ENCODE results near the gene C17orf50.

Gene C17orf50

DNA sequence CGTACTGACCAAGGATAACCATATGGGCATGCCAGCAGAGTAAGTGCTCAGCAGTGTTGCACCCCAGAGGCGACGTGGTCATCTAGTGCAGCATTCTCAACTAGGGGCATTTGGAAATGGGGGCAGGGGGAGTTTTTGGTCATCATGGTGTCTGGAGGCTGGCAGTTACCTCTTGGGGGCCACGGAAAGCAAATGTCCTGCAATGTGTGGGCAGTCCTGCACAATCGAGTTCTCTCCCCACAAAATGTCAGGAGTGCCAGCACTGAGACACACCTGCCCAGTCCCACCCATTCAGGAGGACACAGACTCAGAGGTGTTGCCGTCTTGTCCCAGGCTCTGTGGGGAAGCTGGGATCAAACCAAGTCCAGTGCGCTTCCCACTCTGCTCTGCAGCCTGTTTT, 26.3 kb upstream of the C17orf50 start:
- no peak overlapping the region for H3K4me2 ChIP-seq (ENCODE audit: low read depth, low read length, poor library complexity, severe bottlenecking)
- no peaks in the 10 kb centered on the region for H3K9me2 ChIP-seq (replicated peaks; ENCODE audit: insufficient read depth, low read length)
- H3K4me3 ChIP-seq (ENCODE audit: insufficient read depth, low read length, poor library complexity, severe bottlenecking) = no peak overlapping the region
- H3K36me3 ChIP-seq (ENCODE audit: low read length) = no peaks in the 10 kb centered on the region
- H3K27ac ChIP-seq (ENCODE audit: low read depth, low read length) = no peak overlapping the region
- H3F3A ChIP-seq (ENCODE audit: insufficient read depth) = no peaks in the 10 kb centered on the region
- no peaks in the 10 kb centered on the region for H3K27me3 ChIP-seq (ENCODE audit: low read length)
- H2AFZ ChIP-seq (ENCODE audit: low read depth, low read length, severe bottlenecking) = no peak overlapping the region
- H3K9ac ChIP-seq (ENCODE audit: low read length) = no peak overlapping the region
- TF ChIP-seq CTCF (IDR thresholded peaks at IDR 0.05; ENCODE audit: insufficient read depth, low read length, poor library complexity, severe bottlenecking) (no peak), EZH2phosphoT487 (conservative IDR thresholded peaks at IDR 0.05; ENCODE audit: low read length) (no peak)
- H4K20me1 ChIP-seq (ENCODE audit: low read depth, low read length) = no peaks in the 10 kb centered on the region
- H3K9me3 ChIP-seq (ENCODE audit: insufficient read depth, low read length) = no peaks in the 10 kb centered on the region
- no peaks in the 10 kb centered on the region for H3K79me2 ChIP-seq (ENCODE audit: insufficient read depth, low read length)

- H3F3A ChIP-seq (ENCODE audit: insufficient read depth) = no peaks in the 10 kb centered on the region
- H3K36me3 ChIP-seq (ENCODE audit: low read length) = no peaks in the 10 kb centered on the region
- no peaks in the 10 kb centered on the region for H4K20me1 ChIP-seq (ENCODE audit: low read depth, low read length)
- no peak overlapping the region for H3K4me3 ChIP-seq (ENCODE audit: insufficient read depth, low read length, poor library complexity, severe bottlenecking)
- no peaks in the 10 kb centered on the region for H3K9me3 ChIP-seq (ENCODE audit: insufficient read depth, low read length)
- no peak overlapping the region for H2AFZ ChIP-seq (ENCODE audit: low read depth, low read length, severe bottlenecking)
- no peak overlapping the region for H3K9ac ChIP-seq (ENCODE audit: low read length)
- no peaks in the 10 kb centered on the region for H3K27me3 ChIP-seq (ENCODE audit: low read length)
- no peaks in the 10 kb centered on the region for H3K9me2 ChIP-seq (replicated peaks; ENCODE audit: insufficient read depth, low read length)
- no peaks in the 10 kb centered on the region for H3K79me2 ChIP-seq (ENCODE audit: insufficient read depth, low read length)
- TF ChIP-seq EZH2phosphoT487 (conservative IDR thresholded peaks at IDR 0.05; ENCODE audit: low read length) (no peak), CTCF (IDR thresholded peaks at IDR 0.05; ENCODE audit: insufficient read depth, low read length, poor library complexity, severe bottlenecking) (no peak)
- H3K4me2 ChIP-seq (ENCODE audit: low read depth, low read length, poor library complexity, severe bottlenecking) = no peak overlapping the region
- no peak overlapping the region for H3K27ac ChIP-seq (ENCODE audit: low read depth, low read length)
Observed at GRCh38 chr17:35735036-35735805, 25.5 kb upstream of the C17orf50 start.

GRCh38 chr17:35736236-35736635, 24.5 kb upstream of the C17orf50 start:
- H3K79me2 ChIP-seq (ENCODE audit: insufficient read depth, low read length) = no peaks in the 10 kb centered on the region
- H3K27me3 ChIP-seq (ENCODE audit: low read length) = no peaks in the 10 kb centered on the region
- no peak for TF ChIP-seq CTCF (IDR thresholded peaks at IDR 0.05; ENCODE audit: insufficient read depth, low read length, poor library complexity, severe bottlenecking)
- no peak for TF ChIP-seq EZH2phosphoT487 (conservative IDR thresholded peaks at IDR 0.05; ENCODE audit: low read length)
- H3K27ac ChIP-seq (ENCODE audit: low read depth, low read length) = no peak overlapping the region
- H3K9ac ChIP-seq (ENCODE audit: low read length) = no peak overlapping the region
- no peak overlapping the region for H3K4me3 ChIP-seq (ENCODE audit: insufficient read depth, low read length, poor library complexity, severe bottlenecking)
- no peaks in the 10 kb centered on the region for H3K36me3 ChIP-seq (ENCODE audit: low read length)
- no peaks in the 10 kb centered on the region for H4K20me1 ChIP-seq (ENCODE audit: low read depth, low read length)
- H3F3A ChIP-seq (ENCODE audit: insufficient read depth) = no peaks in the 10 kb centered on the region
- H3K9me3 ChIP-seq (ENCODE audit: insufficient read depth, low read length) = no peaks in the 10 kb centered on the region
- H3K9me2 ChIP-seq (replicated peaks; ENCODE audit: insufficient read depth, low read length) = no peaks in the 10 kb centered on the region
- H3K4me2 ChIP-seq (ENCODE audit: low read depth, low read length, poor library complexity, severe bottlenecking) = no peak overlapping the region
- no peak overlapping the region for H2AFZ ChIP-seq (ENCODE audit: low read depth, low read length, severe bottlenecking)
